ENCODE results near the gene GTF2A2.
"Not testable (repeated sequence)": the region's sequence is repeated elsewhere in the genome, so short reads cannot be mapped to it uniquely, and the experiment has no call there.

Gene GTF2A2

GRCh38 chr15:59674361-59674877 is 17.1 kb upstream of the GTF2A2 start:
- DNase-seq (ENCODE audit: low read depth, low spot score), result no peak

- no peak for DNase-seq (ENCODE audit: low read depth, low spot score)
These were observed 11.2 kb upstream of the GTF2A2 start for GRCh38 chr15:59668556-59668955.

- DNase-seq (ENCODE audit: low read depth, low spot score), result no peak
These were observed 4.9 kb upstream of the GTF2A2 start for GRCh38 chr15:59662260-59662659.

GRCh38 chr15:59659366-59659765 is 2.1 kb upstream of the GTF2A2 start:
- no peak for DNase-seq (ENCODE audit: low read depth, low spot score)

- DNase-seq (ENCODE audit: low read depth, low spot score), result no peak
These were observed 365 bp upstream of the GTF2A2 start for GRCh38 chr15:59657635-59658125.

- no peak for DNase-seq (ENCODE audit: low read depth, low spot score)
These were observed 3.3 kb downstream of the GTF2A2 start for GRCh38 chr15:59654046-59654445.

GRCh38 chr15:59649603-59650002 is 7.7 kb downstream of the GTF2A2 start:
- DNase-seq (ENCODE audit: low read depth, low spot score), result no peak

GRCh38 chr15:59647085-59647484 is 10.2 kb downstream of the GTF2A2 start:
- no peak for DNase-seq (ENCODE audit: low read depth, low spot score)

- DNase-seq (ENCODE audit: low read depth, low spot score), result no peak
These were observed 11.0 kb downstream of the GTF2A2 start for GRCh38 chr15:59646277-59646676.

GRCh38 chr15:59645812-59646211 is 11.5 kb downstream of the GTF2A2 start:
- not testable (repeated sequence) for DNase-seq (ENCODE audit: low read depth, low spot score)

GRCh38 chr15:59644756-59645155 is 12.6 kb downstream of the GTF2A2 start:
- no peak for DNase-seq (ENCODE audit: low read depth, low spot score)

GRCh38 chr15:59642351-59642750 is 15.0 kb downstream of the GTF2A2 start:
- no peak for DNase-seq (ENCODE audit: low read depth, low spot score)

- DNase-seq (ENCODE audit: low read depth, low spot score), result not testable (repeated sequence)
These were observed 19.8 kb downstream of the GTF2A2 start for GRCh38 chr15:59637507-59637906.

GRCh38 chr15:59636184-59636583 is 21.1 kb downstream of the GTF2A2 start:
- no peak for DNase-seq (ENCODE audit: low read depth, low spot score)

- no peak for DNase-seq (ENCODE audit: low read depth, low spot score)
These were observed 24.6 kb downstream of the GTF2A2 start for GRCh38 chr15:59632714-59633113.

GRCh38 chr15:59622289-59622688 is 35.0 kb downstream of the GTF2A2 start:
- no peak for DNase-seq (ENCODE audit: low read depth, low spot score)

- DNase-seq (ENCODE audit: low read depth, low spot score), result no peak
These were observed 38.9 kb downstream of the GTF2A2 start for GRCh38 chr15:59618406-59618805.

- DNase-seq (ENCODE audit: low read depth, low spot score), result no peak
These were observed 40.9 kb downstream of the GTF2A2 start for GRCh38 chr15:59616379-59616778.

- DNase-seq (ENCODE audit: low read depth, low spot score), result no peak
These were observed 41.7 kb downstream of the GTF2A2 start for GRCh38 chr15:59615661-59616060.

- no peak for DNase-seq (ENCODE audit: low read depth, low spot score)
These were observed 43.2 kb downstream of the GTF2A2 start for GRCh38 chr15:59614153-59614552.

GRCh38 chr15:59611276-59612260 is 45.7 kb downstream of the GTF2A2 start, which contains the start of gene GCNT3:
Gene GCNT3, plus strand, starts transcription at chr15:59611783. Its CDS starts 6,456 bp downstream, at chr15:59618239.
- DNase-seq (ENCODE audit: low read depth, low spot score), result no peak

Measured in smooth muscle cell of the brain vasculature (primary cell).